Epithelial cell of proximal tubule (primary cell): ENCODE data around the gene MAP4K2. TPM values are rescaled to one million over a fixed set of nuclear protein-coding genes. Genes with fewer than 3 reads are reported as not detected.

Source experiments
- DNase-seq: peaks from one replicate; pipeline ENCODE4 v3.0.0-alpha.2; 2011; ENCODE audit warnings: low read depth
- H3K4me3 ChIP-seq: 2 replicates; pipeline ENCODE4 v1.5.1; 2011; ENCODE audit warnings: low read depth, mild to moderate bottlenecking, low read length
- CTCF ChIP-seq: conservative IDR thresholded peaks from 2 replicates; pipeline ENCODE4 v1.5.1; 2012; ENCODE audit warnings: low read depth, mild to moderate bottlenecking, low read length
- total RNA-seq: library from RNA; depleted of rRNA; stranded (reverse); fragments of >200 nt; gene quantifications from 2 replicates; pipeline ENCODE4 v1.2.3, GENCODE V29; 2015

MAP4K2 gene
- total RNA-seq, 1 donor from 2014 or later: 52.4 TPM

GRCh38 chr11:64832467-64833197 is 29.6 kb upstream of the MAP4K2 start:
- TF ChIP-seq CTCF: no peak
- DNase-seq: no peak
- H3K4me3 ChIP-seq: no peak overlapping the region

- no peak for TF ChIP-seq CTCF
- DNase-seq: no peak
- no peak overlapping the region for H3K4me3 ChIP-seq
These were observed 28.4 kb upstream of the MAP4K2 start for GRCh38 chr11:64831411-64831891.

GRCh38 chr11:64829536-64830251 is 26.7 kb upstream of the MAP4K2 start:
- no peak overlapping the region for H3K4me3 ChIP-seq
- TF ChIP-seq CTCF: no peak
- DNase-seq: no peak

- TF ChIP-seq CTCF: no peak
- no peak for DNase-seq
- no peak overlapping the region for H3K4me3 ChIP-seq
These were observed 24.4 kb upstream of the MAP4K2 start for GRCh38 chr11:64827451-64827839.

GRCh38 chr11:64826578-64827450 is 23.8 kb upstream of the MAP4K2 start:
- DNase-seq: no peak
- TF ChIP-seq CTCF: no peak
- no peak overlapping the region for H3K4me3 ChIP-seq

GRCh38 chr11:64826062-64826461 is 23.0 kb upstream of the MAP4K2 start:
- no peak for TF ChIP-seq CTCF
- H3K4me3 ChIP-seq: no peak overlapping the region
- DNase-seq: no peak
